ENCODE results near the gene AHNAK.

Gene AHNAK

DNA sequence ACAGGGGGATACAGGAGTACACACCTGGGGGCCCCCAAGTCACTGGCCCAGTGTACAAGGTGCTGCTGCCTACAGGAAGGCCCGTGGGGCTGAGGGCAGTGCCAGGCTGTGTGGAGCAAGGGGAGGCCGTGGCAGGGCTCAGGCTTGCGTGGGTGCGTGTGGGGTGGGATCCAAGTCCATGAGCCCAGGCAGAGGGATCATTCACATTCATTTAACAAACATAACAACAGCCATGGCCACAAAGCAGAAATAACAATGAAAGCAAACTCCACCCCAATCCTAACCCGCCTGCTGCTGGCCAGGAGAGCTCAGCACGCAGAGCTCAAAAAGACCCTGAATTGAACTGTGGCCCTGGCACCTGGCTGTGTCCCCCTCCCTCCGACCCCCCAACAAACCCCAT lies 144.8 kb downstream of the AHNAK start:
- TF ChIP-seq POLR2AphosphoS5 (IDR thresholded peaks at IDR 0.05; ENCODE audit: low read depth, low read length) (no peak), FOXP2 (optimal IDR thresholded peaks at IDR 0.05; ENCODE audit: borderline replicate concordance, extremely low read depth, extremely low read length, insufficient read depth) (no peak), SIN3A (IDR thresholded peaks at IDR 0.05; ENCODE audit: borderline replicate concordance, insufficient read depth, low read length) (no peak), TAF1 (IDR thresholded peaks at IDR 0.05; ENCODE audit: borderline replicate concordance, insufficient read depth, low read length) (no peak)
- TF ChIP-seq, protein P1, sequence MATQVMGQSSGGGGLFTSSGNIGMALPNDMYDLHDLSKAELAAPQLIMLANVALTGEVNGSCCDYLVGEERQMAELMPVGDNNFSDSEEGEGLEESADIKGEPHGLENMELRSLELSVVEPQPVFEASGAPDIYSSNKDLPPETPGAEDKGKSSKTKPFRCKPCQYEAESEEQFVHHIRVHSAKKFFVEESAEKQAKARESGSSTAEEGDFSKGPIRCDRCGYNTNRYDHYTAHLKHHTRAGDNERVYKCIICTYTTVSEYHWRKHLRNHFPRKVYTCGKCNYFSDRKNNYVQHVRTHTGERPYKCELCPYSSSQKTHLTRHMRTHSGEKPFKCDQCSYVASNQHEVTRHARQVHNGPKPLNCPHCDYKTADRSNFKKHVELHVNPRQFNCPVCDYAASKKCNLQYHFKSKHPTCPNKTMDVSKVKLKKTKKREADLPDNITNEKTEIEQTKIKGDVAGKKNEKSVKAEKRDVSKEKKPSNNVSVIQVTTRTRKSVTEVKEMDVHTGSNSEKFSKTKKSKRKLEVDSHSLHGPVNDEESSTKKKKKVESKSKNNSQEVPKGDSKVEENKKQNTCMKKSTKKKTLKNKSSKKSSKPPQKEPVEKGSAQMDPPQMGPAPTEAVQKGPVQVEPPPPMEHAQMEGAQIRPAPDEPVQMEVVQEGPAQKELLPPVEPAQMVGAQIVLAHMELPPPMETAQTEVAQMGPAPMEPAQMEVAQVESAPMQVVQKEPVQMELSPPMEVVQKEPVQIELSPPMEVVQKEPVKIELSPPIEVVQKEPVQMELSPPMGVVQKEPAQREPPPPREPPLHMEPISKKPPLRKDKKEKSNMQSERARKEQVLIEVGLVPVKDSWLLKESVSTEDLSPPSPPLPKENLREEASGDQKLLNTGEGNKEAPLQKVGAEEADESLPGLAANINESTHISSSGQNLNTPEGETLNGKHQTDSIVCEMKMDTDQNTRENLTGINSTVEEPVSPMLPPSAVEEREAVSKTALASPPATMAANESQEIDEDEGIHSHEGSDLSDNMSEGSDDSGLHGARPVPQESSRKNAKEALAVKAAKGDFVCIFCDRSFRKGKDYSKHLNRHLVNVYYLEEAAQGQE (IDR thresholded peaks at IDR 0.05; ENCODE audit: insufficient read depth in 1 of 2, low read depth in 2 of 2, low read length in 2 of 2) = no peak

DNA sequence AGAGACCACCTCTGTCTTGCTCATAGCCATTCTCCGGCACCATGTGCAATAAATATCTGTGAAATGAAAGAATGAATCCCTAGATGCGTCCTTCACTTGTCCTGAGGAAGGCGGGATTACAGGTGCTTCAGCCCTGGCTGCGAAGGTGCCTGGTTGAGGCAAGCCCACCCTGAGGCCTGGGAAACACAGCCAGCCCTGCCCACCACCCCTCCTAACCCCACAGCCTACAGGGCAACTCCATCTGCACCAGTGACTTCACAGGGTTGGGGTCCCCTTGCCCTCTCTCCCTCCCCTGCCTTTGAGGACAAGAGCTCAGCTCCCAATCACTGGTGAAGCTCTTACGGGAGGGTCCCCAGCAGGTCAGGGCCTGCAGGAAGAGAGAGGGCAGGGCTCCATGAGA lies 145.2 kb downstream of the AHNAK start:
- TF ChIP-seq, protein P1 (IDR thresholded peaks at IDR 0.05; ENCODE audit: insufficient read depth in 1 of 2, low read depth in 2 of 2, low read length in 2 of 2) = no peak
- TF ChIP-seq POLR2AphosphoS5 (IDR thresholded peaks at IDR 0.05; ENCODE audit: low read depth, low read length) = no peak
- TF ChIP-seq SIN3A (IDR thresholded peaks at IDR 0.05; ENCODE audit: borderline replicate concordance, insufficient read depth, low read length) = no peak
- no peak for TF ChIP-seq FOXP2 (optimal IDR thresholded peaks at IDR 0.05; ENCODE audit: borderline replicate concordance, extremely low read depth, extremely low read length, insufficient read depth)
- no peak for TF ChIP-seq TAF1 (IDR thresholded peaks at IDR 0.05; ENCODE audit: borderline replicate concordance, insufficient read depth, low read length)

DNA sequence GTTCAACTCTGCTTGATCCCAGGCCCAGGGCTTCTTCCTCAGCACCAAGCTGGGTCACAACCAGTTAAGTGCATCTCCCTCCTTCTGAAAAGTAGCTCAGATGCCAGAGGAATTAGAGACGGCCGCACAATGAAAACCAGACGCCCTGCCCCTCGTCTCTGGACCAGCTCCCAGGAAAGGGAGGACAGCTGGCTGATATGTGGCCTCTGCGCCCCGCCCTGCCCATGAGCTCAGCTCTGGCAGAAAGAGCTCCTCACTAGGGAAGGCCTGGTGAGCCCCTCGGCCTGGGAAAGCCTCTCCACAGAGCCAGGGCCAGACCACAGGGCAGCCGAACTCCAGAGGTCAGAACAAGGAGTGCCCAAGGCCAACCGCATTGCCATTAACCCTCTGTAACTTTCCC lies 145.8 kb downstream of the AHNAK start:
- no peak for TF ChIP-seq FOXP2 (optimal IDR thresholded peaks at IDR 0.05; ENCODE audit: borderline replicate concordance, extremely low read depth, extremely low read length, insufficient read depth)
- TF ChIP-seq, protein P1 (IDR thresholded peaks at IDR 0.05; ENCODE audit: insufficient read depth in 1 of 2, low read depth in 2 of 2, low read length in 2 of 2) = no peak
- TF ChIP-seq TAF1 (IDR thresholded peaks at IDR 0.05; ENCODE audit: borderline replicate concordance, insufficient read depth, low read length) = no peak
- no peak for TF ChIP-seq SIN3A (IDR thresholded peaks at IDR 0.05; ENCODE audit: borderline replicate concordance, insufficient read depth, low read length)
- no peak for TF ChIP-seq POLR2AphosphoS5 (IDR thresholded peaks at IDR 0.05; ENCODE audit: low read depth, low read length)

DNA sequence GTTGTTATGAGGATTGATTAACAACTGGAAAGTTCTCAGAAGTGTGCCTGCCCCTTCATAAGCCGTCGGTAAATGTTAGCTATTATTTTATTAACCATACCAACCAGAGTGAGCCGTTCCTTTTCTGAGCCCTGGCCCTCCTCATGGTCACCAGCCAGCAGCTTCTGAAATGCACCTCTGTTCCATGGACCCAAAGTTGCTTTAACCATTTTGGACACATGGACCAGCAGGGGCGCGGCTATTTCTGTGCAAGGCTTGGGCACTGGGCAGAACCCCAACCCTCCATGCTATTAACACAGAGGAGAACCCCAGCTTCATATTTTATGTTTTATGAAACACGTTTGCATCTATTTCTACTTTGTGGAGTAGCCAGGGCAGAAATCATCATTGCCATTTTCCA lies 146.3 kb downstream of the AHNAK start:
- no peak for TF ChIP-seq FOXP2 (optimal IDR thresholded peaks at IDR 0.05; ENCODE audit: borderline replicate concordance, extremely low read depth, extremely low read length, insufficient read depth)
- no peak for TF ChIP-seq POLR2AphosphoS5 (IDR thresholded peaks at IDR 0.05; ENCODE audit: low read depth, low read length)
- TF ChIP-seq SIN3A (IDR thresholded peaks at IDR 0.05; ENCODE audit: borderline replicate concordance, insufficient read depth, low read length) = no peak
- no peak for TF ChIP-seq TAF1 (IDR thresholded peaks at IDR 0.05; ENCODE audit: borderline replicate concordance, insufficient read depth, low read length)
- TF ChIP-seq, protein P1 (IDR thresholded peaks at IDR 0.05; ENCODE audit: insufficient read depth in 1 of 2, low read depth in 2 of 2, low read length in 2 of 2) = no peak

DNA sequence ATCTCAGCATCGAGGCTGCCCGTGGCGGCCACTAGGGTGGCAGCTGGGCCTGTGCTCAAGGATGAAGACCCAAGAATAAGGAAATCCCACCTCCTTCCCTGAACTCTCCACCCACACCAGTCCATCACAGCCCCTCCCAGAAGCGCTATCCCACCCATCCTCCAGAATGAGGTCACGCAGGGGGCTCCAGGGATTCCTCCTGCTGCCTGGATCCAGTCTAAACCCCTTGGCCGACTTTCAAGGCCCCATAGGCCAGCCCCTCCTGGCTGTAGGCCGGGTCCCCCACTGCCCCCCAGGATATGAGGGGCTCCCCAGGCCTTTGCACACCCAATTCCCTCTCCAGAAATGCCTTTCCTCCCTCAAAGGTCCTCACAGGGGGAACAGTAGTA lies 146.7 kb downstream of the AHNAK start:
- TF ChIP-seq POLR2AphosphoS5 (IDR thresholded peaks at IDR 0.05; ENCODE audit: low read depth, low read length) (no peak), SIN3A (IDR thresholded peaks at IDR 0.05; ENCODE audit: borderline replicate concordance, insufficient read depth, low read length) (no peak), FOXP2 (optimal IDR thresholded peaks at IDR 0.05; ENCODE audit: borderline replicate concordance, extremely low read depth, extremely low read length, insufficient read depth) (no peak), TAF1 (IDR thresholded peaks at IDR 0.05; ENCODE audit: borderline replicate concordance, insufficient read depth, low read length) (no peak)
- TF ChIP-seq, protein P1 (IDR thresholded peaks at IDR 0.05; ENCODE audit: insufficient read depth in 1 of 2, low read depth in 2 of 2, low read length in 2 of 2) = no peak
